NCI-H1436 (cell line): ENCODE data around the gene C16orf87.

Experiments used
- DNase-seq: peaks from one replicate; lab custom pipeline; 2025; lab: John Stamatoyannopoulos, UW

C16orf87 gene

DNA sequence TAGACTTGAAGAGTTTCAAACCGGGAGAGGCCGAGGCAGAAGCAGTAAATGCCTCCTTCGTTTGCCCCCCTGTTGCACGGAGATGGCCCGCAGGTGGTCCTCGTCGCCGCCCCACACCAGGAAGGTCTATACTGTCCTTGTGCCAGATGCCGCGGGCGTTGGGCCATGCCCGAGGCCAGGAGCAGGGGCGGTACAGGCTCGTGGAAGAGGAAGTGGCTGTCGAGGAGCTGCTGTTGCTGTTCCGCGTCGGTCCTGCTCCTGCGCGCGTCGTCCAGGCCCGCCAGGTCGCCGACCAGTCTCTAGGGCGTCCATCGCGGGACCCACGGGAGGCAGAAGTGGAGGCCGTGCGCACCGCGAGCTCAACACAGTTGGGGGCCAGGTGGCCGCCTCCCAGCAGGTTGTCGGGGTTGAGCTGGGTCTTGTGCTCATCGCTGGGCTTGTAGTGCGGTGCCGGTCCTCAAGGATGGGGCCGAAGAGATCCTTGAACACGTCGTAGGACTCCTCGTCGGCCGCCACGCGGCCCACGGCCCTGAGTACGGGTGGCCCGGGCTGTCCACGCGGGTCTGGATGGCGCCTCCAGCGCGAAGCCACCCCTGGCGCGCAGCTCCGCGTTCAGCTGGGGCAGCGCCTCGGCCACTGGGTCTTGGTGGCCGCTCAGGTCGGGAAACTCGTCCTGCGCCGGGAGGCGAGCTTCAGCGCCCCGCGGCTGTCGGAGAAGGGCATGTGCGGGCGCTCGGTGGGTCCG lies 13.1 kb upstream of the C16orf87 start:
- DNase-seq: no peak

DNA sequence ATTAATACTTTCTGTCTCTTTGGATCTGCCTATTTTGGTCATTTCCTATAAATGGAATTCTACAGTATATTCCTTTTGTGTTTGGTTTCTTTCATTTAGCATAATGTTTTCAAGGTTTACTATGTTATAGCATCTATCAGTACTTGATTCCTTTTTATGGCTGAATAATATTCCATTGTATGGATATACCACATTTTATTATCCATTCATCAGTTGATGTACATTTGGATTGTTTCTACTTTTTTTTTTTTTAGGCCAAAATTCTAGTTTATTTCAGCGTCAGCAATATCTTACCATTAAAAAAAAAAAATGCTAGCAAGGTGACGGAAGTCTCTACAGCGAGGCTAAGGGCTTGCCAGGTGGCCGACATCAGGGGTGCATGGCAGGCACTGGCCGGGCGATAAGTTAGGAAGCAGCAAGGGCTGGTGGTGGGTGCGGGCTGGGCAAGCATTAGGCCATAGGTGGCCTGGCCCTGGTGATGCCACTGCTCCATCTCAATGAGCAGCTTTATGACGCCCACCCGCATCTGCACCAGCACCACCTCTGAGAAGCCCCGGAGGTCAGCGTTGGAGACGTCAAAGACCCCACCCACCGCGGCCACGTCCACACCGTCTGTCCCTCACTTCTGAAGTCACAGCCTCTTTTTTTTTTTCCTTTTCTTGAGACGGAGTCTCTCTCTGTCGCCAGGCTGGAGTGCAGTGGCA lies 11.4 kb upstream of the C16orf87 start:
- no peak for DNase-seq

DNA sequence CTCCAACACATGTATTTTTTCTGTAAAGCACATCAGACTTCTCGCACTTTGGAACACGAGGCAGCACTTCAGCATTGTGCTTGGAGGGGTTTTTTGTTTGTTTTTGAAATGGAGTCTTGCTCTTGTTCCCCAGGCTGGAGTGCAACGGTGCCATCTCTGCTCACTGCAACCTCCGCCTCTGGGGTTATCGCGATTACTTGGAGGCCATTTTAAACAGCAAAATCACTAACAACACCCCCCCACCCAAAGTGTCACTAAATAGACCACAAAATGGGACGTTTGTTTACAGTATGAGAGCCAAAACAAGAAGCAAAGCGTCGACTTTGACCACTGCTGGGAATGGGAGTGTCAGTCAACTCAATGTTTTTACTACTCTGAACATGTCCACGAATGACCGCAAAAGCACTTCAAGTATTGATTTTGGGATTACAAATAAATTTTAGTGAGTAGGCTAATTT lies 9.0 kb upstream of the C16orf87 start:
- no peak for DNase-seq

DNA sequence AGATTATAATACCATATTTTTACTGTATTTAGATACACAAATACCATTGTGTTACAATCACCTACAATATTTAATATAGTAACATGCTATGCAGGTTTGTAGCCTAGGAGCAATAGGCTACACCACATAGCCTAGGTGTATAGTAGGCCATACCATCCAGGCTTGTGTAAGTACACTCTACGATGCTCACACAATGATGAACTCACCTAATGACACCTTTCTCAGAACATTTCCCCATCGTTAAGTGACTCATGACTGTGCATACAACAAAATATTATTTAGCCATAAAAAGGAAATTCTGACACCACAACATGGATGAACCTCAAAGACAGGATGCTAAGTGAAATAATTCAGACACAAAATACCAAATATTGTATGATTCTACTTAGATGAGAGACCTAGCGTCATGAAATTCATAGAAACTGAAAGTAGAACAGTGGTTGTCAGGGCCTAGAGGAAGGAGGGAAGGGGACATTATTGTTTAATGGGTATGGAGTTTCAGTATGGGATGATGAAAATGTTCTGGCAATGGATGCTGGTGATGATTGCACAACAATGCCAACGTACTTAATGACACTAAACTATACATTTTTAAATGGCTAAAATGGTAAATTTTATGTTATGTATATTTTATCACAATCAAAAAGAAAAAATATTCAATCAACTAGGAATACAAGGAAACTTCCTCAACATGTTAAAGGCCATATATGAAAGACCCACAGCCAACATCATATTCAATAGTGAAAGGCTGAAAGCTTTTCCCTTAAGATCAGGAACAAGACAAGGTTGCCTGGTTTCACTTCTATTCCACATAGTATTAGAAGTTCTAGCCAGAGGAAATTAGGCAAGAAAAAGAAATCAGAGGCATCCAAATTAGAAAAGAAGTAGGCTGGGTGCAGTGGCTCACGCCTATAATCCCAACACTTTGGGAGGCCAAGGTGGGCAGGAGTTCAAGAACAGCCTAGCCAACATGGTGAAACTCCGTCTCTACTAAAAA lies 5.9 kb upstream of the C16orf87 start:
- no peak for DNase-seq

DNA sequence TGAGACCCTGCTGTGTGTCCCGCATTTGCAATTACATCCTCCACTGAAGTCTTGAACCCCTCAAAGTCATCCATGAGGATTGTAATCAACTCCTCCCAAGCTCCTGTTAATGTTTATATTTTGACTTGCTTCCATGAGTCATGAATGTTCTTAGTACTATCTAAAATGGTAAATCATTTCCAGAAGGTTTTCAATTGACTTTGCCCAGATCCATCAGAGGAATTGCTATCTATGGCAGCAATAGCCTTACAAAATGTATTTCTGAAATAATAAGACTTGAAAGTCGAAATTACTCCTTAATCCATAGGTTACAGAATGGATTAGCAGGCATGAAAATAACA lies 2.5 kb upstream of the C16orf87 start:
- DNase-seq: no peak

DNA sequence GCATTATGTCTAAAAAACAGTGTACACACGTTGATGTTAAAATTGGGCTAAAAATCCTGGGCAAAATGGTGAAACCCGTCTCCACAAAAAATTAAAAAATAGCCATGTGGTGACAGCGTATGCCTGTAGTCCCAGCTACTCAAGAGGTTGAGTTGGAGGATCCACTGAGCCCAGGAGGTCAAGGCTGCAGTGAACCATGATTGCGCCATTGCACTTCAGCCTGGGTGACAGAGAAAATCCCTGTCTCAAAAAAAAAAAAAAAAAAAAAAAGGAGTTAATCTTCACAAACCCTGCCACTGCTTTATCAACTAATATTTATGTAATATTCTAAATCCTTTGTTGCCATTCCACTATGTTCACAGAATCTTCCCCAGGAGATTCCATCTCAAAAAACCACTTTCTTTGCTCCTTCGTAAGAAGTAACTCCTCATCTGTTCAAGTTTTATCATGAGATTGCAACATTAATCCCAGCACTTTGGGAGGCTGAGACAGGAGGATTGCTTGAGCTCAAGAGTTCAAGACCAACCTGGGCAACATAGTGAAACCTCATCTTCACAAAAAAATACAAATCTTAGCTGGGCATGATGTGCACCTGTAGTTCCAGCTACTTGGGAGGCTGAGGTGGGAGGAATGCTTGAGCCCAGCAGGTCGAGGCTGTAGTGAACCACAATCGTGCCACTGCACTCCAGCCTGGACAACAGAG lies 1.9 kb upstream of the C16orf87 start:
- DNase-seq: no peak

DNA sequence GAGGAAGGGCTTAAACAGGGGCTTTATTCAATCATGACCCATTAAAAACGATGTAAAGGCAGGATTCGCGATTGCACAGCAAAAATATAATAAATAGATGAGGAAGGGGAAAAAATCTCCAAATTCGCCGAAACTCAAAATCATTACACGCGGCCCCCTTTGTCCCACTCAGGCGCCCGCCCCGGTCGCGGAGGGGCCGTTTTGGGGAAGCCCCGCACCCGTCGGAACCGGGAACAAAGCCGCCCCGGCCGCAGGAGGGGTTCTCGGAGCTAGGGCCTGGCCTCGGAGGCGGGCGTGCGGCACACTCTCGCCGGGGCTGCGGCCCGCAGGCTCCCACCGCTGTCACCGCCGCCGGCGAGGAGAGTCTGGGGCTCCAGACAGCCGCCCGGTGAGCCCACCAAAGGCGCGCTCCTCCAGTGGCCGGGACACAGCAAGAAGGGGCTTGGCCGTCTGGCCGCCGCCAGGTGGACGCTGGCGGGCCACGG lies 521 bp downstream of the C16orf87 start:
- no peak for DNase-seq

DNA sequence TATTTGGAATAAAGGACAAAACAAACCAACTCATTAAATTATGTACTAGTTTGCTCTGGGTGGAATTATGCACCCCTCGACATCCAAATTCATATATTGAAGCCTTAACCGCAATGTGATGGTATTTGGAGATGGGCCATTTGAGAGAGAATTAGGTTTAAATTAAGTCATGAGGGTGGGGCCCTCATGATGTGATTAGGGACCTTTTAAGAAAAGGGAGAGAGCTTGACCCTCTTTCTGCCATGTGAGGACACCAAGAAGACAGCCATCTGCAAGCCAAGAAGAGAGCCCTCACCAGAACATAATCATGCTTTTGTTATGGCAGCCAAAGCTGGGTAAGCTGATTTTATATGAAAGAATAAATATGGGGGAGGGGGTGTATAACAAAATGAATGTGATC lies 2.0 kb downstream of the C16orf87 start:
- no peak for DNase-seq

DNA sequence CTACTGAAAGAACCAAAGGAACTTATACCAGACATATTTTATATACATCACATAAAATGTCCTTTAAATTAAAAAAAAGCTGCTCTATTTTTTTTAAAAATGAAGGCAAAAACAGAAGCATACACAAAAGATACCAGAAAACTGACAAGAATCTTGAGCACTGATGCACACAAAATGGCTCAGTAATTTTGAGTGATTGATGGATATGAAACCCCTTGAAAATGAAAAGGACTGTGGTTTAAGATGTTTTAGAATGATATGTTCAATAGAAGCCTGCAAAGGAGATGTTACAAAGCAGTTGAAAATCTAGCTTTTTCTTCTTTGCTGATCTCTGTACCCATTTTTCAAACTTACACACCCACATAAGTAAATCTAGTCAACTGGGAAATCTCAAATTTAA lies 2.7 kb downstream of the C16orf87 start:
- DNase-seq: no peak

DNA sequence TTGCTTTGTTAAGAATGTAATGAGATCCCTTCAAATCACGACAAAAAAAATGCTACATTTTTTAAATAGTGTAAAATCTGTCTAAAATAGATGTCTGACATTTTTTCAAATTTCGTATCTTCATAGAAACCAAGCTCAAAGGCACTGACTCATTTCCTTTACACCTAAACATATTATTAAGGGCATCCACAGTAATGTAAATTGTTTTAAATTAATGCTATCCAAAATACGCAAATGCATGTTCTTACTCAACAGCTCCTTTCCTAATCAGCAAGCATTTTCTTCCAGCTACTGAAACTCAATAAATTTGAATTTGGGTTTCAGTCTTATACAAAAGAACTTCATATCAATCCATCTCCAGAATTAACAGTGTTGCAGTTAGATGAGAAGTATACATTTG lies 4.3 kb downstream of the C16orf87 start:
- no peak for DNase-seq

DNA sequence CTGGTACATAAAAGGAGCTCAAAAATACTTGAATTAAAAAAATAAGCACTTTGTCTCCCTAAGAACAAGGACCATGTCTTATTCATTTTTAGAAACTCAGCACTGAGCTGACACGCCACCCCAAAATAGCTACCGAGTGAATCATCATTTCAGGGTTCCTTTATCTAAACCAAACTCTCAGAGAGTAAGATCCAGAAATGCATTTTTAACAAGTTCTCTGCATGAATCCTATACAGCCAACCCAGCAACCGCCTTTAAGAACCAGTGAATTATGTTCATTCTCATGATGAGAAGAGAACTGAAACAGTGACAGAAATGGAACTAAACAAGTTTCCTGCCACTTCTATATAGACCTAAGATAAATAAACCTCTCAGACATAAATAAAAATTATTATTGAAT lies 8.7 kb downstream of the C16orf87 start:
- DNase-seq: no peak

DNA sequence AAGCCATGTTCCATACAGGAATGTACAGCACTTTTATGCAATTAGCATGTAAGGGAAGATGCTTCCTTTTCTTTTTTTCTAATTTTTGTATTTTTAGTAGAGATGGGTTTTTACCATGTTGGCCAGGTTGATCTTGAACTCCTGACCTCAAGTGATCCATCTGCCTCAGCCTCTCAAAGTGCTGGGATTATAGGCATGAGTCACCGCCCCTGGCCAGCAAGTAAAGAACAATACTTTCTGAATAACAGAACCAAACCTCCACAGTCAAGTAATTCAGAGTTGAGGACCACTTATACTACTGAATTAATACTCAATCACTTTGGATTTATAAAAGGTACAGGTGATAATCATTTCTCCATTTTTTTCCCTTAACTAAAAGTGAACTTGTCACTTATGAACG lies 13.0 kb downstream of the C16orf87 start:
- no peak for DNase-seq

DNA sequence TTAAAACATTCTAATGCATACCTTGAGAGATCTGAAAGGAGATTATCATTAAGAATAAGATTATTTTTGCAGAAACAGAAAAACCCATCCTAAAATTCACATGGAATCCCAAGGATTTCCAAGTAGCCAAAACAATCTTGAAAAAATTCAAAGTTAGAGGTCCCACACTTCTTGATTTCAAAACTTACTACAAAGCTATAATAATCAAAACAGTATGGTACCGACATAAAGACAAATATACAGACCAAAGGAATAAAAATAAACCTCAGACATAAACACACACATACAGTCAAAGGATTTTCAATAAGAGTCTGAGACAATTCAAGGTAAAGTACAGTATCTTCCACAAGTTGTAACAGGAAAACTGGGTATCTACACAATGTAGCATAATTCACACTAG lies 16.2 kb downstream of the C16orf87 start:
- no peak for DNase-seq

DNA sequence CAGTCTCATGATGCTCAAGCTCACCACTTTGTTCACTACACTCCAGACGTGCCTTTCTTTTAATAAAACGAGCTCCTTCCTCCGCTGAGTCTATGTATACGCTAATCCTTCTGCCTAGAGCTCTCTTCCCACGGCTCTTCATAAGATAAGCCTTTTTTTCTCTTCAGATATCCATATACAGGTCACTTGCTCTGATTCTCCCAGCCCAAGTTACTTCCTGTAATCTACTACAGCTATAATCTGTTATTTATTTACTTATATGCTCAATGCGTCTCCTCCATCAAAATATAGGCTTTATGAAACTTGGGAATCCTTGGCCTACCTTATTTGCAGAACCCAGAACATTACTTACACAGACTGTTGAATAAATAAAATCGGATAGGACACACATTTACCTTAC lies 17.4 kb downstream of the C16orf87 start:
- DNase-seq: no peak

DNA sequence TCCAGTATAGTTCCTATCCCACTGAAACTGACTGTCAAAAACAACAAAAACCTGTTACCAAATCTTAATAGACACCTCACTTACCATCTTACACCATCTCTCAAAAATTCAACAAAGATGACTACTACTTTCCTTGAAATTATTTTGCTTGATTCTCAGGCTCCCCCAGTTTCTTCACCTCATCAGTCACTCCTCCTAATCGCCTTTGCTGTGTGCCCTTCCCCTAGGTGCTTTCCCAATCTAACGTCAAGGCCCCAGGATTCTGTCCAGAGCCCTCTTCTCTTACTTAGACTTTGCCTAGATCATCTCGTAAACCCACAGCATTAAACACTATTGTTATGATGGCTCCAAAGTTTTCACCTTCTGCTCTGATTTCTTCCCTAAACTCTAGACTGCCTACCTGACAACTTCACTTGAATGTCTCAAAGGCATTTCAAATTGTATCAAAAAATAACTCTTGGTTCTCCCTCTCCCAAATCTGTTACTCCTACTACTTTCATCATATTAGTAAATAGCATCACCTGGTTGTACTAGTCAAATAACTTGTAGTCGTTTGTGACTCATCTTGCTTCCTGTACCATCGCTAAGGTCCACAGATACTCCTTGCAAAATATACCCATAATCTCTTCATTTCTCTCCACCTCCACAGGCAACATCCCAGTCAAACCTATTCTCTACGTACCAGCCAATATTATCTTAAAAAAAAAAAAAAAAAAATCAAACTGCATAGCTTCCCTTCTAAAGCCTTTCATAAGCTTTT lies 18.0 kb downstream of the C16orf87 start:
- DNase-seq: no peak

DNA sequence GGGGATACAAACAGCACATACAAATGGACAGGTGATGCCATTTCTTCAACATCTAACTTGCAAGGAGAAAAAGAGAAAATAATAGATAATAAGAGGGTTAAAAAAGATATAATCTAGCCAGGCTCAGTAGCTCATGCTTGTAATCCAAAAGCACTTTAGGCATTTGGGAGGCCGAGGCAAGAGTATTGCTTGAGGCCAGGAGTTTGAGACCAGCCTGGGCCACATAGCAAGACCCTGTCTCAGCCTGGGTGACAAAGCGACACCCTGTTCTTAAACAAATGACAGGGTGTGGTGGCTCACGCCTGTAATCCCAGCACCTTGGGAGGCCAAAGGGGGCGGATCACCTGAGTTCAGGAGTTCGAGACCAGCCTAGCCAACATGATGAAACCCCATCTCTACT lies 19.3 kb downstream of the C16orf87 start:
- no peak for DNase-seq

DNA sequence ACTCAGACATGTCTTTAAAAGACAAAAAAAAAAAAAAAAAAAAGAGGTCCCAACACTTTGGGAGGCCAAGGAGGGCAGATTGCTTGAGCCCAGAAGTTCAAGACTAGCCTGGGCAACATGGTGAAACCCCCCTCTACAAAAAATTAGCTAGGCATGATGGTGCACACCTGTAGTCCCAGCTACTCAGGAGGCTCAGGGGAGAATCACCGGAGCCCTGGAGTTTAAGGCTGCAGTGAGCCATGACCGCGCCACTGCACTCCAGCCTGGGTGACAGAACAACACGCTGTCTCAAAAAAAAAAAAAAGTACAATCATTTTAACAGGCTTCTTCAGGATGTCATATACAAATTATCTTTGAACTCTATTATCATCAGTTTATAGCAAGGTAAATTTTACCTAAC lies 22.0 kb downstream of the C16orf87 start:
- no peak for DNase-seq

DNA sequence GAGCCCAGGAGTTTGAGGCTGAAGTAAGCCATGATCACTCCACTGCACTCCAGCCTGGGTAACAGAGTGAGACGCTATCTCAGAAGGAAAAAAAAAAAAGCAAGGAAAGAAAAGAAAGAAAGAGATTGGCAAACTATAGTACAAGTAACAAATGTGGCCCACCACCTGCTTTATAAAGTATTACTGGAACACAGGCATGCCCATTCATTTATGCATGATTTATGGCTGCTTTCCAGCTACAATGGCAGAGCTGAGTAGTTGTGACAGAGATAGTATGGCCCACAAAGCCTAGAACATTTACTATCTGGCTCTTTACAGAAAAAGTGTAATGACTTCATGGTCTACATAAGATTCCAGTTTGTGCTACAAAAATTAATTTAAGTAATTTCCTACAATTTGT lies 23.6 kb downstream of the C16orf87 start:
- no peak for DNase-seq

DNA sequence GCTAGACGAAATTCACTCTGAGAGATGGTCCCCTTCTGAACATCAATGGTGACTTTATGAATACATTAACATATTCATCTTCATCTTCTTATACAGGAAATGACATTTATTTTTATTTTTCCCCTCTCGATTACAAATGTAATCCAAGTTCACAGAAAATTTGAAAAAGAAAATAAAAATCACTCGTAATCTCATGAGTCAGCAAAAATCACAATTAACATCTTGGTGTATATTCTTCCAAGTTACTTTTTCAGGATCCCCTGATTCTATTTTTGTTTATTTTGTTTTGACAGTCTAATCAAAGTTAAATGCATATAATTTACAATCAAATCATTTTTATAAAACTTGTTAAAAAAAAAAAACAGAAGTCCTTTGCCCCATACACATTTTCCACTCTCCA lies 27.6 kb downstream of the C16orf87 start:
- DNase-seq: no peak

DNA sequence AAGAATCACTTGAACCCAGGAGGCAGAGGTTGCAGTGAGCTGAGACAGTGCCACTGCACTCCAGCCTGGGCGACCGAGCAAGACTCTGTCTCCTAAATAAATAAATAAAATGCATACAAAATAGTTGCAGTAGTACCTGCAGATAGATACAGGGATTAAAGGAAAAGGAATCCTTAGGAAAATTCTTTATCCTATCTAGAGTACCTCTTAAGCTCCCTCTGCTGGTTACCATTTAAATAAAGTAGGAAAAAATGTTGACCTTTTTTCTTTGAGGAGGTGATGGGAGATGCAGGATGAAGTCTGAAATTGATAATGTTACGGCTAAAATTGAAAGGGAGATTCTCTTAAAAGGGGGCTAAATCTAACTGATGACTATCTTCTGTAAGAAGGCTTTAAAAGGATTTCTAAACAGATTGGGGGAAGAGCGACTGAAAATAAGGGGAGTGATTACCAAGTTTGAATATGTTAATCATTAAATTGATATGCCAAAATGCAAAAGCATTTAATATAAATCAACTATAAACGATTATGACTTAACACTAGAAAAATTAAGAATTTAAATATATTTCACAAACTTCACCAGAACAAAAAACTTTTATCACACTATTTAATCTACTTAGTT lies 29.4 kb downstream of the C16orf87 start:
- no peak for DNase-seq

DNA sequence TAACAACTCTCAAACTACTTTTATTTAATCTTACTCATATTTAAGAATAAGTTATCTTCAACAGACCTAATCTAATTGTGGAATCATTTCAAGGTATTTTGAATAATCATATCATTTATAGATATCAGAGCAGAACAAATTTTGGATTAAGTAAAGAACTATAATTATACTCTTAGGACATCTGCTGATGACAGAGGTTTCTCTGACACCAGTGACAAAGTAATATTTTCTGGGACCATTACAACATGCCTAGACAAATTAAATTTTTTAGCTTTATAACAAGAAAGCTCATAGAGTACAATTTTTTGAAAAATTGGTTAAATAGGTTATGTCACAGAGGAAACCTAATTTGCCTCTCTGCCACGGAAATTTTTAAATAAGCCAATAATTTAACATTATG lies 30.5 kb downstream of the C16orf87 start:
- no peak for DNase-seq
